ENCODE measurements around the gene CCDC85C. TPM values are rescaled to one million over a fixed set of nuclear protein-coding genes. Genes with fewer than 3 reads are reported as not detected.

Gene CCDC85C
- total RNA-seq, 2 experiments from 2014 or later: 10.0 to 10.9 TPM

- Mint-ChIP-seq H3K36me3 (ENCODE audit: low read depth) (no peaks in the 10 kb centered on the region), H3K4me3 (no peak overlapping the region), H3K9me3 (no peaks in the 10 kb centered on the region), H3K27me3 (no peaks in the 10 kb centered on the region), H3K27ac (no peak overlapping the region), H3K4me1 (no peaks in the 10 kb centered on the region)
- POLR2A ChIA-PET: interaction anchor here (0.5 kb wide), 1 partner anchor 60 kb away, joined by 3 read pairs; no protein-coding TSS in a partner anchor
- no peak for DNase-seq
- CTCF ChIA-PET: interaction anchor here (0.9 kb wide), 1 partner anchor 15 kb away, joined by 3 read pairs; no protein-coding TSS in a partner anchor
Measured at GRCh38 chr14:99554757-99555531, 49.1 kb downstream of the CCDC85C start.

DNA sequence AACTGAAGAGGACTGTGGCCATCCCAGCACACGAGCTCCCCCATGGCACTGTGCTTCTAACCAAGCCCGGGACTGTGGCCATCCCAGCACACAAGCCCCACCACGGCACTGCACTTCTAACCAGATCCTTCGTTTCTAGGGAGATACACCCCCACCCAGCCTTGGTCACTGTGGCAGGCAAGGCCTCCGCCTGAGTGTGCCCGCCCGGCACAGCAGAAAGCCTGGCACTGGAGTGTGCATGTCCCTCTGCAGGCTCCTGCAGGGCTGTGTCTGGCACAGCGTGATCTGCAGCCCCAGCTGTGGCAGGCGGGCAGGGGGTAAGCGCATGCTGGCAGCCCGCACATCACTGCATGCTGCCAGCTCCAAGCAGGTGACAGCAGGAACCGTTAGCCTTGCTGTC lies 49.8 kb downstream of the CCDC85C start:
- Mint-ChIP-seq H3K4me3 (no peak overlapping the region), H3K9me3 (no peaks in the 10 kb centered on the region), H3K36me3 (ENCODE audit: low read depth) (no peaks in the 10 kb centered on the region), H3K27me3 (no peaks in the 10 kb centered on the region), H3K4me1 (no peaks in the 10 kb centered on the region), H3K27ac (no peak overlapping the region)
- CTCF ChIA-PET: no interaction called here
- POLR2A ChIA-PET: interaction anchor here (0.5 kb wide), 1 partner anchor 59 kb away, joined by 3 read pairs; no protein-coding TSS in a partner anchor
- no peak for DNase-seq

- Mint-ChIP-seq H3K27ac (no peak overlapping the region), H3K4me1 (no peaks in the 10 kb centered on the region), H3K27me3 (no peaks in the 10 kb centered on the region), H3K4me3 (no peak overlapping the region), H3K9me3 (no peaks in the 10 kb centered on the region), H3K36me3 (ENCODE audit: low read depth) (no peaks in the 10 kb centered on the region)
- ChIA-PET CTCF (no interaction called here), POLR2A (no interaction called here)
- DNase-seq: no peak
Measured at GRCh38 chr14:99552572-99553216, 51.3 kb downstream of the CCDC85C start.

GRCh38 chr14:99552021-99552553 lies 51.9 kb downstream of the CCDC85C start:
- Mint-ChIP-seq H3K27ac (no peak overlapping the region), H3K27me3 (no peaks in the 10 kb centered on the region), H3K4me3 (no peak overlapping the region), H3K9me3 (no peaks in the 10 kb centered on the region), H3K4me1 (no peaks in the 10 kb centered on the region), H3K36me3 (ENCODE audit: low read depth) (no peaks in the 10 kb centered on the region)
- no peak for DNase-seq
- POLR2A ChIA-PET: no interaction called here
- CTCF ChIA-PET: no interaction called here

DNA sequence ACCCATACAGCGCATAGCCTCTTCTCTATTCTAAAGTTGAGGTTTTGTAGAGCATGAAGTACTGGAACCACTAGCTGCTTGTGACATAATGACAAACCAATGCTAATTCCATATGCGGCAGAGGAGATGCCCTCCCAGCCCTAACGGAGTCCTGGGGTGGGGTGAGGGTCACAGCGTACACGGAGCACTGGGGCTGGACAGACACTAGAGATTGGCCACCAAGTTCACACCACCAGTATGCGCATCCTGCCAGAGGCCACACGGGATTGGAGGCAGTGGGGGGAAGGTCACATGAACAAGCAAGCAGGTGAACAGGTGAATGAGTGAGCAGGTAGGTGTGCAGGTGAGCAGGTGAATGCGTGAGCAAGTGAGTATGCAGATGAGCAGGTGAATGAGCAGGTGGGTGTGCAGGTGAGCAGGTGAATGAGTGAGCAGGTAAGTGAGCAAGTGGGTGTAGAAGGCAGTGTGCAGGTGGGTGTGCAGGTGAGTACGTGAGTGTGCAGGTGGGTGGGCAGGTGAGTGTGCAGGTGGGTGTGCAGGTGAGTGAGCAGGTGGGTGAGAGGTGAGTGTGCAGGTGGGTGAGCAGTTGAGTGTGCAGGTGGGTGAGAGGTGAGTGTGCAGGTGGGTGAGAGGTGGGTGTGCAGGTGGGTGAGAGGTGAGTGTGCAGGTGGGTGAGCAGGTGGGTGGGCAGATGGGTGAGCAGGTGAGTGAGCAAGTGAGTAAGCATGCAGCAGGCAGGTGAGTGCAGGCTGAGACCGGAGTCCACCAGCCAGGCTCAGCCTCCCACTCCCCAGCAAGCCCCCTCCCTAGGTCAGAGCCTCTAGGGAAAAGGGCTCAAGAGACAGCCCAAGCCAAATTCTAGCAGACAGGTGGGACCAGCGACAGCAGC lies 52.7 kb downstream of the CCDC85C start:
- no peak overlapping the region for H3K27ac Mint-ChIP-seq
- POLR2A ChIA-PET: no interaction called here
- no peak for DNase-seq
- H3K27me3 Mint-ChIP-seq: no peaks in the 10 kb centered on the region
- CTCF ChIA-PET: no interaction called here
- H3K36me3 Mint-ChIP-seq (ENCODE audit: low read depth): no peaks in the 10 kb centered on the region
- no peaks in the 10 kb centered on the region for H3K9me3 Mint-ChIP-seq
- H3K4me1 Mint-ChIP-seq: no peaks in the 10 kb centered on the region
- no peak overlapping the region for H3K4me3 Mint-ChIP-seq

GRCh38 chr14:99550387-99550992 lies 53.5 kb downstream of the CCDC85C start:
- no peaks in the 10 kb centered on the region for H3K27me3 Mint-ChIP-seq
- no peaks in the 10 kb centered on the region for H3K36me3 Mint-ChIP-seq (ENCODE audit: low read depth)
- POLR2A ChIA-PET: no interaction called here
- H3K9me3 Mint-ChIP-seq: no peaks in the 10 kb centered on the region
- DNase-seq: no peak
- no peaks in the 10 kb centered on the region for H3K4me1 Mint-ChIP-seq
- CTCF ChIA-PET: no interaction called here
- H3K4me3 Mint-ChIP-seq: no peak overlapping the region
- no peak overlapping the region for H3K27ac Mint-ChIP-seq

DNA sequence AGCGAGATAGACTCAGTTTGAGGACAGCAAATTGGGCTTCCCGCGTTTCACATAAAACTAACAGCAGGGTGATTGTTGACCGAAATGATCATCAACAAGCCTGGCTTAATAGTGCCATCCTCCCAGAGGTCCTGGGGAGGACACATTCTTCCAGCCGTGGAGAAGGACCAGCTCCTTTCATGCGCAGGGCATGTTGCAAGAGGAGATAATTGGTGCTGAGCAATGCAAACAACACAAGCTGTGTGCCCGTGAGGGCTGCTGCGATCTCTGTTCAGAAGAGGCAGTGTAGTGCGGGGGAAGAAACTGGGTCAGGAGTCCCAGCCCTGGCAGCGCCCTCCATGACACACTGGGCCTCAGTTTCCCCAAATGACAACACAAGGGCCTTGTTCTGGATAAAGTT lies 54.3 kb downstream of the CCDC85C start:
- H3K4me1 Mint-ChIP-seq: no peaks in the 10 kb centered on the region
- no peaks in the 10 kb centered on the region for H3K9me3 Mint-ChIP-seq
- no peaks in the 10 kb centered on the region for H3K27me3 Mint-ChIP-seq
- H3K27ac Mint-ChIP-seq: no peak overlapping the region
- no peak overlapping the region for H3K4me3 Mint-ChIP-seq
- ChIA-PET POLR2A (no interaction called here), CTCF (no interaction called here)
- H3K36me3 Mint-ChIP-seq (ENCODE audit: low read depth): no peaks in the 10 kb centered on the region
- DNase-seq: no peak

DNA sequence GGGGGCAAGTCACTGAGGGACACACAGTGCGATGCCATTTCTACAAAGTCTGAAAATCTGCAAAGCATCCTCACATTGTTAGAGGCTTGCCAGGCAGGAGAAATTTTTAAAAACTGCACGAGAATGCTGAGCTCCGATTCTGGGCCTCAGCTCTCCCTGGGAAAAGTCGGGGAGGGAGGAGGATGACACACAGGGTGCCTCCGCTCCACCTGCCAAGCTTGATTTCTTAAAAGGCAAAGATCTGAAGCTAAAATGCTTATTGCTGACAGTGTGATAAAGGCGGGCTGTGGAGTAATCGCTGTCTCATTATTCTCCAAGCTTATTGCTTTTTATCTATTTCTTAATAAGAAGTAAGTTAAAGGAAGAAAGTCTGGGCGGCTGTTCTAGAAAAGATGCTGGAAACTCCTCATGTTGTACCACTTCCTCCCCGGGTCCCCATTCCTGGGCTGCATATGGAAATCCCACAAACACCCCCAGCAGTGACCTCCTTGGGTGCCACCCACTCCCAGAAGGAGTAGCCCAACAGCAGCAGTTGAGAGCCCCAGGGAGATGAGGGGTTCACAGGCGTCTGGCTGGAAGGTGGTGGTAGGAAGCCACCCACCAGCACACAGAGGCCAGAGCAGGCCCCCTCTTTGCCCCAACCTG lies 55.0 kb downstream of the CCDC85C start:
- no peaks in the 10 kb centered on the region for H3K4me1 Mint-ChIP-seq
- no peaks in the 10 kb centered on the region for H3K36me3 Mint-ChIP-seq (ENCODE audit: low read depth)
- H3K27ac Mint-ChIP-seq: no peak overlapping the region
- no peak overlapping the region for H3K4me3 Mint-ChIP-seq
- H3K9me3 Mint-ChIP-seq: no peaks in the 10 kb centered on the region
- no peak for DNase-seq
- H3K27me3 Mint-ChIP-seq: no peaks in the 10 kb centered on the region
- POLR2A ChIA-PET: no interaction called here
- CTCF ChIA-PET: no interaction called here

- ChIA-PET POLR2A (no interaction called here), CTCF (no interaction called here)
- H3K9me3 Mint-ChIP-seq: no peaks in the 10 kb centered on the region
Measured at GRCh38 chr14:99548255-99548654, 55.8 kb downstream of the CCDC85C start.

DNA sequence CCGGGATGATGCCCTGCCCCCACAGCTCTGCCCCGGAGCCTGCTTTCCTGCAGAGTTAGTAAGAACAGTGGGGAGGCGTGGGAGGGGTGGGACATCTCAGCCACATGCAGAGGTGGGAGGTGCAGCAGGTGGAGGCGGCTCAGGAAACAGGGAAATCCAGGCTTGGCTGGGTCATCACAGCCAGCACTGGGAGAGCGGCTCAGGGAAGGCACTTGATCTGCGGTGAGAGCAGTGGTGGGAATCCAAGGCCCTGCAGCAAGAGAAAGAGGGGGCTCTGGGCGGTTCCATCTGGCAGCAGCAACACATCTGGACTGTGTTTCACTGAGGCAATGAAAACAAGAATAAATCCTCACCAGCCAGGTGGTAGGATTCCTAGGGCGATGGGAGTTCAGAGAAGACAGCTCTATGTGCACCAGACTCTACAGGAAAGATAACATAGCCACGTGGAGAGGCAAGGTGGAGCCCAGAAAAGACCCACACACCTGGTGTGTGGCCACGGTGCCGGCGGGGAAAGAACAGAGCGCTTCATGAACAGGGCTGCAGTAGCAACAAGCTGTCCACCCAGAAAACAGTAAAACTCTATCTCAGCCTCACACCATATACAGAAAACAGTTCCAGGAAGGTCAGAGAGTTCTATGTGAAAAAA lies 57.6 kb downstream of the CCDC85C start:
- no peaks in the 10 kb centered on the region for H3K36me3 Mint-ChIP-seq (ENCODE audit: low read depth)
- no peak overlapping the region for H3K27ac Mint-ChIP-seq
- CTCF ChIA-PET: no interaction called here
- no peaks in the 10 kb centered on the region for H3K4me1 Mint-ChIP-seq
- DNase-seq: no peak
- POLR2A ChIA-PET: no interaction called here
- H3K4me3 Mint-ChIP-seq: no peak overlapping the region
- H3K9me3 Mint-ChIP-seq: no peaks in the 10 kb centered on the region
- H3K27me3 Mint-ChIP-seq: no peaks in the 10 kb centered on the region

More at GRCh38 chr14:99548255-99548654, 55.8 kb downstream of the CCDC85C start:
- Mint-ChIP-seq H3K4me1 (no peaks in the 10 kb centered on the region), H3K27ac (no peak overlapping the region), H3K36me3 (ENCODE audit: low read depth) (no peaks in the 10 kb centered on the region), H3K4me3 (no peak overlapping the region), H3K27me3 (no peaks in the 10 kb centered on the region)
- no peak for DNase-seq

DNA sequence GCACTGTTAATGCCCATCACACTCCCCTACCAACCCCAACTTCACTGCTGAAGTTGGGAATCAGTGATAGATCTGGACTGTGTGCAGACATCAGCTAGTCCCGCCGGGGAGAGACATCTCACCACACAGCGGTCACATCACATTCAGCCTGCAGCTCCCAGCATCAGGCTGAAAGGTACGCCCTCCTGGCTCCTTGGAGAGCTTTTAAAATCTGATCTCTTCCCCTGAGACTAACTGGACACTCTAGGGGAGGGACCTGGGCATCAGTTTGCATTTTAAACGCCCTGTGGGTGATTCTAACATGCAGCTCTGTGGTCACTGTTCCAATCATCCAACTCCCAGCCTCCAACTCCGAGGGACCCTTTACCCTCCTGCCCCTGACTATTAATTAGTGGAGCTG lies 58.4 kb downstream of the CCDC85C start:
- DNase-seq: no peak
- ChIA-PET CTCF (interaction anchor here (1.2 kb wide), 1 partner anchor 11 kb away, joined by 3 read pairs; no protein-coding TSS in a partner anchor), POLR2A (no interaction called here)
- Mint-ChIP-seq H3K36me3 (ENCODE audit: low read depth) (no peaks in the 10 kb centered on the region), H3K27me3 (no peaks in the 10 kb centered on the region), H3K4me1 (no peaks in the 10 kb centered on the region), H3K27ac (no peak overlapping the region), H3K9me3 (no peaks in the 10 kb centered on the region), H3K4me3 (no peak overlapping the region)

DNA sequence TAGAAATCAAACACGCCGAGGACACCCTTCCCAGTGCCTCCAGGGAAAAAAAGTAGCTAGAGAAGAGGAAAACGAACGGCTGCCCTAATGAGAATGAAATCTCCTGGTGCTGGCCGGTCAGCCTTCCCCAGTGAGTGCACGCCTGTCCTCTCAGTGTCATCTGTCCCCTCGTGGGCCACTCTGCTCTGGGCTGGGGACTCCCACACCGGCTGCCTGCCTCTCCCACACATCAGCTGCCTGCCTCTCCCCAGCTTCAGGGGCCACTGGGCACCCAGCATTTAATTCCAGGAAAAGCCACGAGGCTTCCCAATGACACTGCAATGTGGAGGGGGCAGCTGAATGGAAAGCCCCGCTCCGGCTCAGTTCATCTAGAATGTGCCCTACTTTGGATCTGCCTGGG lies 59.0 kb downstream of the CCDC85C start:
- Mint-ChIP-seq H3K4me1 (no peaks in the 10 kb centered on the region), H3K27ac (no peak overlapping the region), H3K36me3 (ENCODE audit: low read depth) (no peaks in the 10 kb centered on the region), H3K9me3 (no peaks in the 10 kb centered on the region), H3K27me3 (no peaks in the 10 kb centered on the region), H3K4me3 (no peak overlapping the region)
- POLR2A ChIA-PET: no interaction called here
- DNase-seq: no peak
- CTCF ChIA-PET: interaction anchor here (0.6 to 1.2 kb wide), 3 partner anchors 10 to 170 kb away, joined by 3 to 5 read pairs (median 3); no protein-coding TSS in a partner anchor

All from activated CD4-positive, alpha-beta T cell treated with anti-CD3 and anti-CD28 coated beads, Interleukin-2, amount 10 ng/mL, durations not matched to agents 7 days and 5 days (primary cell).